H1 (cell line): ENCODE data around the gene TMEM120B. TPM values are rescaled to one million over a fixed set of nuclear protein-coding genes. Genes with fewer than 3 reads are reported as not detected.

Source experiments
- CREB1 ChIP-seq: IDR thresholded peaks from 2 replicates; pipeline ENCODE4 v1.6.1; 2012; ENCODE audit warnings: inconsistent platforms
- EGR1 ChIP-seq: IDR thresholded peaks from 2 replicates; pipeline ENCODE4 v1.6.1; 2011; ENCODE audit warnings: low read depth, low read length, borderline replicate concordance
- POU5F1 ChIP-seq: IDR thresholded peaks from 2 replicates; pipeline ENCODE4 v1.6.1; 2011; ENCODE audit warnings: low read depth, mild to moderate bottlenecking, low read length, moderate library complexity
- RFX5 ChIP-seq: IDR thresholded peaks from 2 replicates; pipeline ENCODE4 v1.6.1; 2011; ENCODE audit warnings: low read depth, low read length, improper control_type of control experiment, borderline replicate concordance
- SAP30 ChIP-seq: fragments of 300-600 bp; sonication (generic); IDR thresholded peaks from 2 replicates; pipeline ENCODE4 v1.7.1; 2012; ENCODE audit warnings: low read length, moderate library complexity, mild to moderate bottlenecking, inconsistent platforms; ENCODE audit not compliant: insufficient read depth, insufficient replicate concordance
- SUZ12 ChIP-seq: fragments of 200-600 bp; sonication (generic); IDR thresholded peaks from 2 replicates; pipeline ENCODE4 v1.6.1; 2012; ENCODE audit warnings: mild to moderate bottlenecking, inconsistent platforms, low read length, moderate library complexity, mixed read lengths
- TAF7 ChIP-seq: optimal IDR thresholded peaks from 2 replicates; pipeline ENCODE3; 2011; ENCODE audit warnings: low read depth, mild to moderate bottlenecking, inconsistent platforms, low read length, moderate library complexity, borderline replicate concordance
- TBP ChIP-seq: IDR thresholded peaks from 2 replicates; pipeline ENCODE4 v1.6.1; 2011; ENCODE audit warnings: low read depth, low read length, improper control_type of control experiment
- TEAD4 ChIP-seq: IDR thresholded peaks from 2 replicates; pipeline ENCODE4 v1.6.1; 2012; ENCODE audit warnings: low read depth, low read length, inconsistent platforms, mixed read lengths
- polyA plus RNA-seq, 7 experiments: library from polyadenylated mRNA; depleted of rRNA in 3 of 7; stranded (reverse) in 5 of 7; unstranded in 2 of 7; fragments of >200 nt in 5 of 7; fragments of 200-250 nt in 2 of 7; gene quantifications; 1 replicate in 5 of 7; 2 replicates in 1 of 7; 4 replicates in 1 of 7; pipeline versions ENCODE4 v1.2.1 to v1.2.3, GENCODE V29; 2011 to 2013; ENCODE audit warnings: missing spikeins in 2 of 7, mixed read lengths in 2 of 7
- total RNA-seq: library from RNA; stranded (reverse); fragmentation: NEBNext Ultra II Directional; extraction: Animal tissue kit (Norgen Biotek cat#: 25700); gene quantifications from 2 replicates; pipeline ENCODE4 v1.2.1, GENCODE V29; 2021
- TF ChIP-seq, protein P1 (sequence below): fragments of 300-600 bp; sonication (generic); IDR thresholded peaks from 2 replicates; pipeline ENCODE4 v1.7.1; 2012; ENCODE audit warnings: low read length, moderate library complexity, mild to moderate bottlenecking, inconsistent platforms; ENCODE audit not compliant: insufficient replicate concordance

The TMEM120B gene
- total and polyA plus RNA-seq, 2 of the 8 experiments (the other 6 are each of a cell fraction or from before 2014, with no cell fraction given): 22.0 to 29.1 TPM

GRCh38 chr12:121776190-121777098, 63.9 kb downstream of the TMEM120B start (continued):
- TF ChIP-seq, protein P1, sequence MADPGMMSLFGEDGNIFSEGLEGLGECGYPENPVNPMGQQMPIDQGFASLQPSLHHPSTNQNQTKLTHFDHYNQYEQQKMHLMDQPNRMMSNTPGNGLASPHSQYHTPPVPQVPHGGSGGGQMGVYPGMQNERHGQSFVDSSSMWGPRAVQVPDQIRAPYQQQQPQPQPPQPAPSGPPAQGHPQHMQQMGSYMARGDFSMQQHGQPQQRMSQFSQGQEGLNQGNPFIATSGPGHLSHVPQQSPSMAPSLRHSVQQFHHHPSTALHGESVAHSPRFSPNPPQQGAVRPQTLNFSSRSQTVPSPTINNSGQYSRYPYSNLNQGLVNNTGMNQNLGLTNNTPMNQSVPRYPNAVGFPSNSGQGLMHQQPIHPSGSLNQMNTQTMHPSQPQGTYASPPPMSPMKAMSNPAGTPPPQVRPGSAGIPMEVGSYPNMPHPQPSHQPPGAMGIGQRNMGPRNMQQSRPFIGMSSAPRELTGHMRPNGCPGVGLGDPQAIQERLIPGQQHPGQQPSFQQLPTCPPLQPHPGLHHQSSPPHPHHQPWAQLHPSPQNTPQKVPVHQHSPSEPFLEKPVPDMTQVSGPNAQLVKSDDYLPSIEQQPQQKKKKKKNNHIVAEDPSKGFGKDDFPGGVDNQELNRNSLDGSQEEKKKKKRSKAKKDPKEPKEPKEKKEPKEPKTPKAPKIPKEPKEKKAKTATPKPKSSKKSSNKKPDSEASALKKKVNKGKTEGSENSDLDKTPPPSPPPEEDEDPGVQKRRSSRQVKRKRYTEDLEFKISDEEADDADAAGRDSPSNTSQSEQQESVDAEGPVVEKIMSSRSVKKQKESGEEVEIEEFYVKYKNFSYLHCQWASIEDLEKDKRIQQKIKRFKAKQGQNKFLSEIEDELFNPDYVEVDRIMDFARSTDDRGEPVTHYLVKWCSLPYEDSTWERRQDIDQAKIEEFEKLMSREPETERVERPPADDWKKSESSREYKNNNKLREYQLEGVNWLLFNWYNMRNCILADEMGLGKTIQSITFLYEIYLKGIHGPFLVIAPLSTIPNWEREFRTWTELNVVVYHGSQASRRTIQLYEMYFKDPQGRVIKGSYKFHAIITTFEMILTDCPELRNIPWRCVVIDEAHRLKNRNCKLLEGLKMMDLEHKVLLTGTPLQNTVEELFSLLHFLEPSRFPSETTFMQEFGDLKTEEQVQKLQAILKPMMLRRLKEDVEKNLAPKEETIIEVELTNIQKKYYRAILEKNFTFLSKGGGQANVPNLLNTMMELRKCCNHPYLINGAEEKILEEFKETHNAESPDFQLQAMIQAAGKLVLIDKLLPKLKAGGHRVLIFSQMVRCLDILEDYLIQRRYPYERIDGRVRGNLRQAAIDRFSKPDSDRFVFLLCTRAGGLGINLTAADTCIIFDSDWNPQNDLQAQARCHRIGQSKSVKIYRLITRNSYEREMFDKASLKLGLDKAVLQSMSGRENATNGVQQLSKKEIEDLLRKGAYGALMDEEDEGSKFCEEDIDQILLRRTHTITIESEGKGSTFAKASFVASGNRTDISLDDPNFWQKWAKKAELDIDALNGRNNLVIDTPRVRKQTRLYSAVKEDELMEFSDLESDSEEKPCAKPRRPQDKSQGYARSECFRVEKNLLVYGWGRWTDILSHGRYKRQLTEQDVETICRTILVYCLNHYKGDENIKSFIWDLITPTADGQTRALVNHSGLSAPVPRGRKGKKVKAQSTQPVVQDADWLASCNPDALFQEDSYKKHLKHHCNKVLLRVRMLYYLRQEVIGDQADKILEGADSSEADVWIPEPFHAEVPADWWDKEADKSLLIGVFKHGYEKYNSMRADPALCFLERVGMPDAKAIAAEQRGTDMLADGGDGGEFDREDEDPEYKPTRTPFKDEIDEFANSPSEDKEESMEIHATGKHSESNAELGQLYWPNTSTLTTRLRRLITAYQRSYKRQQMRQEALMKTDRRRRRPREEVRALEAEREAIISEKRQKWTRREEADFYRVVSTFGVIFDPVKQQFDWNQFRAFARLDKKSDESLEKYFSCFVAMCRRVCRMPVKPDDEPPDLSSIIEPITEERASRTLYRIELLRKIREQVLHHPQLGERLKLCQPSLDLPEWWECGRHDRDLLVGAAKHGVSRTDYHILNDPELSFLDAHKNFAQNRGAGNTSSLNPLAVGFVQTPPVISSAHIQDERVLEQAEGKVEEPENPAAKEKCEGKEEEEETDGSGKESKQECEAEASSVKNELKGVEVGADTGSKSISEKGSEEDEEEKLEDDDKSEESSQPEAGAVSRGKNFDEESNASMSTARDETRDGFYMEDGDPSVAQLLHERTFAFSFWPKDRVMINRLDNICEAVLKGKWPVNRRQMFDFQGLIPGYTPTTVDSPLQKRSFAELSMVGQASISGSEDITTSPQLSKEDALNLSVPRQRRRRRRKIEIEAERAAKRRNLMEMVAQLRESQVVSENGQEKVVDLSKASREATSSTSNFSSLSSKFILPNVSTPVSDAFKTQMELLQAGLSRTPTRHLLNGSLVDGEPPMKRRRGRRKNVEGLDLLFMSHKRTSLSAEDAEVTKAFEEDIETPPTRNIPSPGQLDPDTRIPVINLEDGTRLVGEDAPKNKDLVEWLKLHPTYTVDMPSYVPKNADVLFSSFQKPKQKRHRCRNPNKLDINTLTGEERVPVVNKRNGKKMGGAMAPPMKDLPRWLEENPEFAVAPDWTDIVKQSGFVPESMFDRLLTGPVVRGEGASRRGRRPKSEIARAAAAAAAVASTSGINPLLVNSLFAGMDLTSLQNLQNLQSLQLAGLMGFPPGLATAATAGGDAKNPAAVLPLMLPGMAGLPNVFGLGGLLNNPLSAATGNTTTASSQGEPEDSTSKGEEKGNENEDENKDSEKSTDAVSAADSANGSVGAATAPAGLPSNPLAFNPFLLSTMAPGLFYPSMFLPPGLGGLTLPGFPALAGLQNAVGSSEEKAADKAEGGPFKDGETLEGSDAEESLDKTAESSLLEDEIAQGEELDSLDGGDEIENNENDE: no peak
- TF ChIP-seq SAP30: no peak
- TF ChIP-seq CREB1: peak; percentile 54
- no peak for TF ChIP-seq POU5F1
- TF ChIP-seq RFX5: no peak
- TF ChIP-seq TAF7: peak; percentile 33
- no peak for TF ChIP-seq TBP
- TF ChIP-seq TEAD4: no peak
- no peak for TF ChIP-seq EGR1
- TF ChIP-seq SUZ12: no peak
